HEK293 (cell line): ENCODE results near the gene ZNF646.
A peak's percentile ranks its signal among the peaks of the same experiment; 100 is the strongest.

ENCODE experiments used
- CTCF ChIA-PET: fragments of 350-600 bp; formaldehyde crosslinking; extraction: SDS; loops from one replicate; lab custom pipeline; 2021; ENCODE audit warnings: antibody characterized with exemption; lab: Yijun Ruan, JAX
- POLR2A ChIA-PET: fragments of 300-600 bp; formaldehyde crosslinking; extraction: SDS; loops from one replicate; lab custom pipeline; 2020; ENCODE audit warnings: antibody characterized with exemption, inconsistent platforms; lab: Yijun Ruan, JAX
- H3K27ac ChIP-seq: fragments of 200-500 bp; sonication (Bioruptor generic); 2 replicates; pipeline ENCODE4 v1.5.1; 2014; ENCODE audit warnings: low read depth, low read length, control low read depth, inconsistent platforms; ENCODE audit errors: extremely low read depth
- H3K36me3 ChIP-seq, 2 experiments: fragments of 200-500 bp in 1 of 2; sonication (Bioruptor generic) in 1 of 2; 1 replicate in 1 of 2; 2 replicates in 1 of 2; pipeline ENCODE4 v1.5.1; 2014 to 2017; ENCODE audit warnings: inconsistent platforms in 2 of 2, low read length in 2 of 2; ENCODE audit not compliant: control insufficient read depth in 2 of 2, insufficient read depth in 1 of 2
- H3K4me1 ChIP-seq: fragments of 200-500 bp; sonication (Bioruptor generic); 2 replicates; pipeline ENCODE4 v1.5.1; 2014; ENCODE audit warnings: mild to moderate bottlenecking, low read length, inconsistent platforms; ENCODE audit not compliant: control insufficient read depth, insufficient read depth
- H3K4me3 ChIP-seq: 2 replicates; pipeline ENCODE4 v1.5.1; 2011; ENCODE audit warnings: low read depth, mild to moderate bottlenecking, control low read depth, low read length, moderate library complexity
- H3K9me3 ChIP-seq: fragments of 200-500 bp; sonication (Bioruptor generic); 2 replicates; pipeline ENCODE4 v1.5.1; 2014; ENCODE audit warnings: low read depth, low read length, inconsistent platforms; ENCODE audit not compliant: control insufficient read depth, insufficient read depth
- BCL11A ChIP-seq: fragments of 450-650 bp; formaldehyde crosslinking; IDR thresholded peaks from 2 replicates; pipeline ENCODE4 v1.5.1; 2016; ENCODE audit warnings: low read depth, missing biosample characterization, missing genetic modification characterization
- HOXA7 ChIP-seq: sonication (generic); formaldehyde crosslinking; IDR thresholded peaks from 2 replicates; pipeline ENCODE4 v1.8.1; 2022; ENCODE audit warnings: missing genetic modification reagents, borderline replicate concordance
- KLF1 ChIP-seq: fragments of 450-650 bp; formaldehyde crosslinking; IDR thresholded peaks from 2 replicates; pipeline ENCODE4 v1.5.1; 2016; ENCODE audit warnings: missing biosample characterization, missing genetic modification characterization
- KLF9 ChIP-seq: fragments of 450-650 bp; formaldehyde crosslinking; IDR thresholded peaks from 2 replicates; pipeline ENCODE4 v1.5.1; 2016; ENCODE audit warnings: missing biosample characterization, missing genetic modification characterization, low read depth
- MEIS1 ChIP-seq: sonication (generic); formaldehyde crosslinking; IDR thresholded peaks from 2 replicates; pipeline ENCODE4 v1.8.1; 2022; ENCODE audit warnings: missing genetic modification reagents, mild to moderate bottlenecking, borderline replicate concordance
- MYNN ChIP-seq: fragments of 450-650 bp; formaldehyde crosslinking; IDR thresholded peaks from 2 replicates; pipeline ENCODE4 v1.5.1; 2016; ENCODE audit warnings: missing biosample characterization, missing genetic modification characterization, borderline replicate concordance
- ZBTB17 ChIP-seq: fragments of 450-650 bp; formaldehyde crosslinking; IDR thresholded peaks from 2 replicates; pipeline ENCODE4 v1.5.1; 2016; ENCODE audit warnings: missing biosample characterization, missing genetic modification characterization
- ZFHX2 ChIP-seq: fragments of 450-650 bp; formaldehyde crosslinking; conservative IDR thresholded peaks from 2 replicates; pipeline ENCODE4 v1.5.1; 2016; ENCODE audit warnings: missing biosample characterization, missing genetic modification characterization
- ZFP3 ChIP-seq: fragments of 450-650 bp; formaldehyde crosslinking; IDR thresholded peaks from 2 replicates; pipeline ENCODE4 v1.5.1; 2016; ENCODE audit warnings: low read depth, missing biosample characterization, missing genetic modification characterization
- ZNF133 ChIP-seq: fragments of 450-650 bp; formaldehyde crosslinking; IDR thresholded peaks from 2 replicates; pipeline ENCODE4 v1.5.1; 2016; ENCODE audit warnings: missing biosample characterization, missing genetic modification characterization
- ZNF16 ChIP-seq: fragments of 450-650 bp; formaldehyde crosslinking; IDR thresholded peaks from 2 replicates; pipeline ENCODE4 v1.5.1; 2016; ENCODE audit warnings: low read depth, missing biosample characterization, missing genetic modification characterization
- ZNF202 ChIP-seq: fragments of 450-650 bp; formaldehyde crosslinking; IDR thresholded peaks from 2 replicates; pipeline ENCODE4 v1.5.1; 2016; ENCODE audit warnings: missing biosample characterization, missing genetic modification characterization, borderline replicate concordance
- ZNF211 ChIP-seq: fragments of 450-650 bp; formaldehyde crosslinking; IDR thresholded peaks from 2 replicates; pipeline ENCODE4 v1.5.1; 2016; ENCODE audit warnings: low read depth, missing biosample characterization, missing genetic modification characterization
- ZNF24 ChIP-seq: fragments of 450-650 bp; formaldehyde crosslinking; IDR thresholded peaks from 2 replicates; pipeline ENCODE4 v1.5.1; 2016; ENCODE audit warnings: missing biosample characterization, missing genetic modification characterization
- ZNF366 ChIP-seq: fragments of 450-650 bp; formaldehyde crosslinking; conservative IDR thresholded peaks from 2 replicates; pipeline ENCODE4 v1.5.1; 2016; ENCODE audit warnings: missing biosample characterization, missing genetic modification characterization
- ZNF473 ChIP-seq: fragments of 450-650 bp; formaldehyde crosslinking; IDR thresholded peaks from 2 replicates; pipeline ENCODE4 v1.5.1; 2017; ENCODE audit warnings: missing biosample characterization, missing genetic modification characterization
- ZNF670 ChIP-seq: fragments of 450-650 bp; formaldehyde crosslinking; IDR thresholded peaks from 2 replicates; pipeline ENCODE4 v1.5.1; 2016; ENCODE audit warnings: missing biosample characterization, missing genetic modification characterization, low read depth
- ZNF768 ChIP-seq: fragments of 450-650 bp; formaldehyde crosslinking; IDR thresholded peaks from 2 replicates; pipeline ENCODE4 v1.5.1; 2018; ENCODE audit warnings: missing biosample characterization, mild to moderate bottlenecking, missing genetic modification characterization
- ZNF837 ChIP-seq: fragments of 450-650 bp; formaldehyde crosslinking; IDR thresholded peaks from 2 replicates; pipeline ENCODE4 v1.5.1; 2016; ENCODE audit warnings: missing biosample characterization, missing genetic modification characterization
- TF ChIP-seq, protein P1 (sequence below): fragments of 450-650 bp; formaldehyde crosslinking; IDR thresholded peaks from 2 replicates; pipeline ENCODE4 v1.5.1; 2016; ENCODE audit warnings: missing biosample characterization, missing genetic modification characterization
- TF ChIP-seq, protein P2 (sequence below): fragments of 450-650 bp; formaldehyde crosslinking; IDR thresholded peaks from 2 replicates; pipeline ENCODE4 v1.5.1; 2016; ENCODE audit warnings: missing biosample characterization, missing genetic modification characterization
- TF ChIP-seq, protein P3 (sequence below): fragments of 450-650 bp; formaldehyde crosslinking; IDR thresholded peaks from 2 replicates; pipeline ENCODE4 v1.5.1; 2016; ENCODE audit warnings: missing biosample characterization, missing genetic modification characterization

Gene ZNF646

DNA sequence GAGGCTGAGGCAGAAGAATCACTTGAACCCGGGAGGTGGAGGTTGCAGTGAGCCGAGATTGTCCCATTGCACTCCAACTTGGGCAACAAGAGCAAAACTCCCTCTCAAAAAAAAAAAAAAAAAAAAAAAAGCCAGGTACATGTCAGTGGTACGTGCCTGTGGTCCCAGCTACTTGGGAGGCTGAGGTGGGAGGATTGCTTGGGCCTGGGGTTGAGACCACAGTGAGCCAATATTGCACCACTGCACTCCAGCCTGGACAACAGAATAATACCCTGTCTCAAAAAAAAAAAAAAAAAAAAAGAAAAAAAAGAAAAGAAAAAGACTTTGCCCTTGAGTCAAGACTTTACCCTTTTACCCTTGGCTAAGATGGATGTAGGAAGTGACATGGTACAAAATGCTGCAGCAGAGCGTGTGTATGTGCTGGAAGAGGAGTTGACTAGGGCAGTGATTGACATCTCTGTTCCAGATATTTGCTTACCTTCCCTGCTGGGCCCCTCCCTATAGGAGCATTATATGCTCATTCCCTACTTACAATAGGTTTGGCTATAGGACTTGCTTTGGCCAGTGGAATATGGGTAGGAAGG is 30.2 kb upstream of the ZNF646 start:
- CTCF ChIA-PET: no interaction called here
- peaks cover 0 to 32% of the 10 kb centered on the region in 2 experiments; a peak in 2 of 3 replicates for H3K36me3 ChIP-seq
- TF ChIP-seq ZNF473: no peak
- TF ChIP-seq, protein P1, sequence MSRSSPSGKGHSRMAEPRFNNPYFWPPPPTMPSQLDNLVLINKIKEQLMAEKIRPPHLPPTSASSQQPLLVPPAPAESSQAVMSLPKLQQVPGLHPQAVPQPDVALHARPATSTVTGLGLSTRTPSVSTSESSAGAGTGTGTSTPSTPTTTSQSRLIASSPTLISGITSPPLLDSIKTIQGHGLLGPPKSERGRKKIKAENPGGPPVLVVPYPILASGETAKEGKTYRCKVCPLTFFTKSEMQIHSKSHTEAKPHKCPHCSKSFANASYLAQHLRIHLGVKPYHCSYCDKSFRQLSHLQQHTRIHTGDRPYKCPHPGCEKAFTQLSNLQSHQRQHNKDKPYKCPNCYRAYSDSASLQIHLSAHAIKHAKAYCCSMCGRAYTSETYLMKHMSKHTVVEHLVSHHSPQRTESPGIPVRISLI (tag by site-specific recombination): peak; percentile 66; the same call in 1 of the 2 replicates
- no peak overlapping the region for H3K4me3 ChIP-seq
- no peaks in the 10 kb centered on the region for H3K9me3 ChIP-seq
- POLR2A ChIA-PET: interaction anchor here (0.8 kb wide), 1 partner anchor 163 kb away, joined by 3 read pairs; no protein-coding TSS in a partner anchor
- H3K27ac ChIP-seq: no peak overlapping the region
- no peaks in the 10 kb centered on the region for H3K4me1 ChIP-seq

DNA sequence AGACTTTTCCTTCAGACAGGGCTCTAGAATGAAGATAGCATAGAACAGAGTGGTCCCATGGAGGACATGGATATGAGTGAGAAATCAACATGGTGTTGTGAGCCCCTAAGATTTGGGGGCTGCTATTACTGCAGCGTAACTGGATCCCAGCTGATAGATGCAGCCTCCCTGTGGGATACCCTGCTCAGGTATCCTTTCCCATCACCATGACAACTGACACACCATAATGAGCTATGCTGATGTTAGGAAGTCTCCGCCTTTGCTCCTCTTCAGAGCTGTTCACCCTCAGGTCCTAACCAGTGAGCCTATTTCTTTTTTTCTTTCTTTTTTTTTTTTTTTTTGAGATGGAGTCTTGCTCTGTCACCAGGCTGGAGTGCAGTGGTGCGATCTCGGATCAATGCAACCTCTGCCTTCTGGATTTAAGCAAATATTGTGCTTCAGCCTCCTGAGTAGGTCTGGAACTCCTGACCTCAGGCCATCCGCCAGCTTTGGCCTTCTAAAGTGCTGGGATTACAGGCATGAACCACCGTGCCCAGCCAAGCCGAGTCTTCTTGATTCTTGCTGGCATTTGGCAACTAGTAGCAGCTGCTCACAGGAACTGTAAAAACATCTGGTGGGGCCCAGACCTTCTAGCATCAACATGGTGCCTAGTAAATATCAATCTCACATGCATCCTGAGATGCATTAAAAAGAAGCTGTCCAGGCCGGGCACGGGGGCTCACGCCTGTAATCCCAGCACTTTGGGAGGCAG is 23.8 kb upstream of the ZNF646 start:
- Histone ChIP-seq H3K4me3 (no peak overlapping the region), H3K27ac (no peak overlapping the region), H3K4me1 (no peaks in the 10 kb centered on the region), H3K36me3 (no peaks in the 10 kb centered on the region), H3K9me3 (no peaks in the 10 kb centered on the region)
- ChIA-PET POLR2A (no interaction called here), CTCF (interaction anchor here (0.5 to 0.9 kb wide), 6 partner anchors 21 to 680 kb away, joined by 3 to 4 read pairs (median 3); no protein-coding TSS in a partner anchor)
- TF ChIP-seq ZFP3 (tag by site-specific recombination) (no peak), ZNF670 (tag by site-specific recombination) (no peak), ZNF211 (tag by site-specific recombination) (no peak), ZNF202 (tag by site-specific recombination) (no peak), BCL11A (tag by site-specific recombination) (no peak), ZNF366 (tag by site-specific recombination) (no peak)

DNA sequence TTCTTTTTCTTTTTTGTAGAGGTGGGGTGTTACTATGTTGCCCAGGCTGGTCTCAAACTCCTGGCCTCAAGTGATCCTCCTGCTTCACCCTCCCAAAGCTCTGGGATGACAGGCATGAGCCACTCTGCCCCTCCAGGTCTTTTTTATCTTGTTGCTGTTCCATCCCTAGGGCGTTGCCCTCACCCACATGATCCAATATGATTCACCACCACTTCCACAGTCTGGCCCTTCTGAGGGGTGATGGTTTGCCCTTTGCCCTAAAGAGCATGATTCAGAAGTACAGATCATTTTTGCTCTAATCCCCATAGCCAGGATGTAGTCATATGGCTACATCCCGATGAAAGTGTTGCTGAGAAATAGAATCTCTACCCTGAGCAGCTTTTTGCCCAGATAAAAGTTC is 22.1 kb upstream of the ZNF646 start:
- no peak overlapping the region for H3K4me3 ChIP-seq
- H3K9me3 ChIP-seq: no peaks in the 10 kb centered on the region
- no peak overlapping the region for H3K27ac ChIP-seq
- H3K4me1 ChIP-seq: no peaks in the 10 kb centered on the region
- no peaks in the 10 kb centered on the region for H3K36me3 ChIP-seq
- CTCF ChIA-PET: no interaction called here
- POLR2A ChIA-PET: no interaction called here
- TF ChIP-seq ZNF16 (tag by site-specific recombination) (no peak), KLF1 (tag by site-specific recombination) (peak; percentile 85), ZNF24 (tag by site-specific recombination) (no peak), ZFHX2 (no peak), ZNF768 (no peak), ZNF837 (no peak), MEIS1 (no peak), KLF9 (tag by site-specific recombination) (no peak), HOXA7 (CRISPR knock-in tag) (no peak), MYNN (tag by site-specific recombination) (no peak), ZBTB17 (tag by site-specific recombination) (peak; percentile 30; the same call in 1 of the 2 replicates), ZNF133 (tag by site-specific recombination) (no peak)
- TF ChIP-seq, protein P2, sequence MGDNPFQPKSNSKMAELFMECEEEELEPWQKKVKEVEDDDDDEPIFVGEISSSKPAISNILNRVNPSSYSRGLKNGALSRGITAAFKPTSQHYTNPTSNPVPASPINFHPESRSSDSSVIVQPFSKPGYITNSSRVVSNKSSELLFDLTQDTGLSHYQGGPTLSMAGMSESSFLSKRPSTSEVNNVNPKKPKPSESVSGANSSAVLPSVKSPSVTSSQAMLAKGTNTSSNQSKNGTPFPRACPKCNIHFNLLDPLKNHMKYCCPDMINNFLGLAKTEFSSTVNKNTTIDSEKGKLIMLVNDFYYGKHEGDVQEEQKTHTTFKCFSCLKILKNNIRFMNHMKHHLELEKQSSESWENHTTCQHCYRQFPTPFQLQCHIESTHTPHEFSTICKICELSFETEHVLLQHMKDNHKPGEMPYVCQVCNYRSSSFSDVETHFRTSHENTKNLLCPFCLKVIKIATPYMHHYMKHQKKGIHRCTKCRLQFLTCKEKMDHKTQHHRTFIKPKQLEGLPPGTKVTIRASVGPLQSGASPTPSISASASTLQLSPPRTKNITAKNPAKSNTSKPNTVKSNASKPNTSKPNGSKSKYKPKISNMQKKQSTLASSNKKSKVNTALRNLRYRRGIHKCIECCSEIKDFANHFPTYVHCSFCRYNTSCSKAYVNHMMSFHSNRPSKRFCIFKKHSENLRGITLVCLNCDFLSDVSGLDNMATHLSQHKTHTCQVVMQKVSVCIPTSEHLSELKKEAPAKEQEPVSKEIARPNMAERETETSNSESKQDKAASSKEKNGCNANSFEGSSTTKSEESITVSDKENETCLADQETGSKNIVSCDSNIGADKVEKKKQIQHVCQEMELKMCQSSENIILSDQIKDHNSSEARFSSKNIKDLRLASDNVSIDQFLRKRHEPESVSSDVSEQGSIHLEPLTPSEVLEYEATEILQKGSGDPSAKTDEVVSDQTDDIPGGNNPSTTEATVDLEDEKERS (tag by site-specific recombination): no peak
- TF ChIP-seq, protein P3, sequence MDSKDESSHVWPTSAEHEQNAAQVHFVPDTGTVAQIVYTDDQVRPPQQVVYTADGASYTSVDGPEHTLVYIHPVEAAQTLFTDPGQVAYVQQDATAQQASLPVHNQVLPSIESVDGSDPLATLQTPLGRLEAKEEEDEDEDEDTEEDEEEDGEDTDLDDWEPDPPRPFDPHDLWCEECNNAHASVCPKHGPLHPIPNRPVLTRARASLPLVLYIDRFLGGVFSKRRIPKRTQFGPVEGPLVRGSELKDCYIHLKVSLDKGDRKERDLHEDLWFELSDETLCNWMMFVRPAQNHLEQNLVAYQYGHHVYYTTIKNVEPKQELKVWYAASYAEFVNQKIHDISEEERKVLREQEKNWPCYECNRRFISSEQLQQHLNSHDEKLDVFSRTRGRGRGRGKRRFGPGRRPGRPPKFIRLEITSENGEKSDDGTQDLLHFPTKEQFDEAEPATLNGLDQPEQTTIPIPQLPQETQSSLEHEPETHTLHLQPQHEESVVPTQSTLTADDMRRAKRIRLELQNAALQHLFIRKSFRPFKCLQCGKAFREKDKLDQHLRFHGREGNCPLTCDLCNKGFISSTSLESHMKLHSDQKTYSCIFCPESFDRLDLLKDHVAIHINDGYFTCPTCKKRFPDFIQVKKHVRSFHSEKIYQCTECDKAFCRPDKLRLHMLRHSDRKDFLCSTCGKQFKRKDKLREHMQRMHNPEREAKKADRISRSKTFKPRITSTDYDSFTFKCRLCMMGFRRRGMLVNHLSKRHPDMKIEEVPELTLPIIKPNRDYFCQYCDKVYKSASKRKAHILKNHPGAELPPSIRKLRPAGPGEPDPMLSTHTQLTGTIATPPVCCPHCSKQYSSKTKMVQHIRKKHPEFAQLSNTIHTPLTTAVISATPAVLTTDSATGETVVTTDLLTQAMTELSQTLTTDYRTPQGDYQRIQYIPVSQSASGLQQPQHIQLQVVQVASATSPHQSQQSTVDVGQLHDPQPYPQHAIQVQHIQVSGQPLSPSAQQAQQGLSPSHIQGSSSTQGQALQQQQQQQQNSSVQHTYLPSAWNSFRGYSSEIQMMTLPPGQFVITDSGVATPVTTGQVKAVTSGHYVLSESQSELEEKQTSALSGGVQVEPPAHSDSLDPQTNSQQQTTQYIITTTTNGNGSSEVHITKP: peak; percentile 35; the same call in 1 of the 2 replicates
